ENCODE results near the gene METTL16.

Gene METTL16

GRCh38 chr17:2386400-2387085, 125.1 kb downstream of the METTL16 start:
- H2AFZ ChIP-seq (ENCODE audit: low read depth, low read length, severe bottlenecking): no peak overlapping the region
- no peaks in the 10 kb centered on the region for H3K27me3 ChIP-seq (ENCODE audit: low read length)
- no peak overlapping the region for H3K27ac ChIP-seq (ENCODE audit: low read depth, low read length)
- H3K4me2 ChIP-seq (ENCODE audit: low read depth, low read length, poor library complexity, severe bottlenecking): no peak overlapping the region
- H3F3A ChIP-seq (ENCODE audit: insufficient read depth): no peaks in the 10 kb centered on the region
- TF ChIP-seq, protein P1, sequence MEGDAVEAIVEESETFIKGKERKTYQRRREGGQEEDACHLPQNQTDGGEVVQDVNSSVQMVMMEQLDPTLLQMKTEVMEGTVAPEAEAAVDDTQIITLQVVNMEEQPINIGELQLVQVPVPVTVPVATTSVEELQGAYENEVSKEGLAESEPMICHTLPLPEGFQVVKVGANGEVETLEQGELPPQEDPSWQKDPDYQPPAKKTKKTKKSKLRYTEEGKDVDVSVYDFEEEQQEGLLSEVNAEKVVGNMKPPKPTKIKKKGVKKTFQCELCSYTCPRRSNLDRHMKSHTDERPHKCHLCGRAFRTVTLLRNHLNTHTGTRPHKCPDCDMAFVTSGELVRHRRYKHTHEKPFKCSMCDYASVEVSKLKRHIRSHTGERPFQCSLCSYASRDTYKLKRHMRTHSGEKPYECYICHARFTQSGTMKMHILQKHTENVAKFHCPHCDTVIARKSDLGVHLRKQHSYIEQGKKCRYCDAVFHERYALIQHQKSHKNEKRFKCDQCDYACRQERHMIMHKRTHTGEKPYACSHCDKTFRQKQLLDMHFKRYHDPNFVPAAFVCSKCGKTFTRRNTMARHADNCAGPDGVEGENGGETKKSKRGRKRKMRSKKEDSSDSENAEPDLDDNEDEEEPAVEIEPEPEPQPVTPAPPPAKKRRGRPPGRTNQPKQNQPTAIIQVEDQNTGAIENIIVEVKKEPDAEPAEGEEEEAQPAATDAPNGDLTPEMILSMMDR (IDR thresholded peaks at IDR 0.05; ENCODE audit: insufficient read depth, low read length, poor library complexity, severe bottlenecking): no peak
- TF ChIP-seq EZH2phosphoT487 (conservative IDR thresholded peaks at IDR 0.05; ENCODE audit: low read length): no peak
- H4K20me1 ChIP-seq (ENCODE audit: low read depth, low read length): no peaks in the 10 kb centered on the region
- peaks cover 3% of the 10 kb centered on the region; the same call in 1 of the 2 replicates for H3K79me2 ChIP-seq (ENCODE audit: insufficient read depth, low read length)
- H3K9me3 ChIP-seq (ENCODE audit: insufficient read depth, low read length): no peaks in the 10 kb centered on the region
- no peaks in the 10 kb centered on the region for H3K9me2 ChIP-seq (replicated peaks; ENCODE audit: insufficient read depth, low read length)
- no peaks in the 10 kb centered on the region for H3K36me3 ChIP-seq (ENCODE audit: low read length)
- H3K9ac ChIP-seq (ENCODE audit: low read length): no peak overlapping the region
- H3K4me3 ChIP-seq (ENCODE audit: insufficient read depth, low read length, poor library complexity, severe bottlenecking): no peak overlapping the region

DNA sequence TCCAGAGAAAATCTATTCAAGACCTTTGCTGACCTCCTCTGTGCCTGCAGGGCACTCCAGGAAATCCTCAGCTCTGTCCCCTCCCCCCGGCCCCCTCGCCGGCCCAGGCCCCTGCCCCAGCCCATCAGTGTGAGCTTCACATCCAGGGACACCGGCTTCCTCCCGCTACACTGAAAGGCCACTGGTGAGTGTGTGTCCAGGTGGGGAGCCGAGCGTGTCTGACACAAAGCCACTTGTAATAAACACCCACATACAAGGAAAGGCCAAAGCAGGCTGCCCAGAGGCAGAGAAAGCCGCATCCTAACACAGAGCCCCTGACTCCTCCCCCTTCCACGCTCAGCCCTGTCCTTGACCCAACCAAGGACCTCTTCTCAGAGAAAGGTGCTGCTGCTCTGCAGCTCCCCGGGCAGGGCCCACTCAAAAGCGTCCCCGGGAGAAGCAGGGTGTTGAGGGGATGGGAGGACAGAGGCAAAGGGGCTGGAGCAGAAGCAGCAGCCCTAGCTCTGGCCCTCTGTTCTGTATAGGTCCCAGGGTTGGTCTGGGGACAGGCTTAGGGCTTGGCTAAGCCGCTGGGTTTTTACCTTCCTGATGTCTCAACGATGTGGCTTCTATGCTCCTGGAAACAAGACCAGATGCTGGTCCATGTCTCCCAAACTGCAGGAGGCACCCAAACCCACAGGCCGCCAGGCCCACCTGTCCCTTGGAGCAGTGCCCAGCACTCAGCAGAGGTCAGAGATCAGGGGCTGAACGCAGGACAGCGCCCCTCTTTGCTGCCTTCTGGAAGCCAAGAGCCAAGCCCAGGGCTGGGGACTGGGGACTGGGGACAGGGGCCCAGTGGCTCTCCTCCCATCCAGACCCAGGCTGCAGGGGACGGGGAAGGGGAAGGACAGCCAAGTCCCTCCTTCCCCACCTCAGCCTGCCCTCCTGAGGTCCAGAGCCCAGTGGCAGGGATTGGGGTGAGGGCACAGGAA, 126.2 kb downstream of the METTL16 start:
- Histone ChIP-seq H3K27me3 (ENCODE audit: low read length) (no peaks in the 10 kb centered on the region), H3K9me3 (ENCODE audit: insufficient read depth, low read length) (no peaks in the 10 kb centered on the region), H3K27ac (ENCODE audit: low read depth, low read length) (no peak overlapping the region), H3F3A (ENCODE audit: insufficient read depth) (no peaks in the 10 kb centered on the region), H2AFZ (ENCODE audit: low read depth, low read length, severe bottlenecking) (no peak overlapping the region), H4K20me1 (ENCODE audit: low read depth, low read length) (no peaks in the 10 kb centered on the region), H3K9ac (ENCODE audit: low read length) (no peak overlapping the region), H3K9me2 (replicated peaks; ENCODE audit: insufficient read depth, low read length) (no peaks in the 10 kb centered on the region), H3K36me3 (ENCODE audit: low read length) (no peaks in the 10 kb centered on the region), H3K4me2 (ENCODE audit: low read depth, low read length, poor library complexity, severe bottlenecking) (no peak overlapping the region), H3K79me2 (ENCODE audit: insufficient read depth, low read length) (no peaks in the 10 kb centered on the region), H3K4me3 (ENCODE audit: insufficient read depth, low read length, poor library complexity, severe bottlenecking) (no peak overlapping the region)
- TF ChIP-seq, protein P1 (IDR thresholded peaks at IDR 0.05; ENCODE audit: insufficient read depth, low read length, poor library complexity, severe bottlenecking): no peak
- TF ChIP-seq EZH2phosphoT487 (conservative IDR thresholded peaks at IDR 0.05; ENCODE audit: low read length): no peak

DNA sequence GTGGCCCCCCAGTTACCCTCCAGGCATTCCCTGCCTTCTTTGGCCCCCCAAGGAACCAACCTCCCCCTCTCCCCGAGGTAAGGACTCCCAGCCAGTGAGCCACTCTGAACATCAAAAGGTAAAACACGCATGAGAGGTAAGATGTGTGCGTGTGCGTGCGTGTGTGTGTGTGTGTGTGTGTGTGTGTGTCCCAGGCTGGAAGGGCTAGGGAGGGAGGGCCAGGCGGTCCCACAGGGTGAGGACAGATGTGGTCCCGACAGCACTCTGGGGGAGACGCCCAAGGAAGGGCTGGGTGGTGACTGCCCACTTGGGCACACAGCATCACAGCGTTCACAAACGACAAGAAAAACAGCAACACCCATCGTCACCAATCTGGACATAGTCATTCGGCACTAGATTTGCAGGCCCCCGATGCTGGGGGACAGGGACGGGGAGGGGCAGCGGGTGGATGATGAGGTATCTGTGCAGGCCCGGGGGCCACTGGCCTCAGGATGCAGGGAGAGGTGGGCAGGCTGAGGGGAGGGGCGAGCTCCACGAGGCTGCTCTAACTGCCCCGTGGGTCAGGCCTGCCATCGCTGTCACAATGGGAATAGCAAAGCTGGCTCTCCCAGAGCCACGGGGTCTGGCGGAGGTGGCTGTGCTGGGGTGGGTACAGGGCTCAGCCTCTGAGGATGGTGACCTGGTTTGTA, 127.1 kb downstream of the METTL16 start:
- no peaks in the 10 kb centered on the region for H3F3A ChIP-seq (ENCODE audit: insufficient read depth)
- H4K20me1 ChIP-seq (ENCODE audit: low read depth, low read length): no peaks in the 10 kb centered on the region
- no peaks in the 10 kb centered on the region for H3K9me3 ChIP-seq (ENCODE audit: insufficient read depth, low read length)
- H3K27me3 ChIP-seq (ENCODE audit: low read length): no peaks in the 10 kb centered on the region
- no peak overlapping the region for H3K4me2 ChIP-seq (ENCODE audit: low read depth, low read length, poor library complexity, severe bottlenecking)
- no peak overlapping the region for H3K4me3 ChIP-seq (ENCODE audit: insufficient read depth, low read length, poor library complexity, severe bottlenecking)
- H3K9me2 ChIP-seq (replicated peaks; ENCODE audit: insufficient read depth, low read length): no peaks in the 10 kb centered on the region
- H3K27ac ChIP-seq (ENCODE audit: low read depth, low read length): no peak overlapping the region
- H3K36me3 ChIP-seq (ENCODE audit: low read length): no peaks in the 10 kb centered on the region
- no peak overlapping the region for H3K9ac ChIP-seq (ENCODE audit: low read length)
- TF ChIP-seq EZH2phosphoT487 (conservative IDR thresholded peaks at IDR 0.05; ENCODE audit: low read length): no peak
- TF ChIP-seq, protein P1 (IDR thresholded peaks at IDR 0.05; ENCODE audit: insufficient read depth, low read length, poor library complexity, severe bottlenecking): no peak
- H3K79me2 ChIP-seq (ENCODE audit: insufficient read depth, low read length): no peaks in the 10 kb centered on the region
- H2AFZ ChIP-seq (ENCODE audit: low read depth, low read length, severe bottlenecking): no peak overlapping the region
